ENCODE measurements around the gene NCAPD2. TPM values are rescaled to one million over a fixed set of nuclear protein-coding genes. Genes with fewer than 3 reads are reported as not detected.

The NCAPD2 gene
- total and polyA plus RNA-seq, 4 donors, result 5.8 to 30.7 (median 15.8) TPM

- ATAC-seq (ENCODE audit: insufficient read depth, low FRiP score), result no peak
Observed at GRCh38 chr12:6450091-6450868, 43.6 kb upstream of the NCAPD2 start.

GRCh38 chr12:6450869-6451347 is 43.0 kb upstream of the NCAPD2 start:
- WGBS, 2 donors, result 7 to 16% methylated on average over 11 of the region's 11 CpGs
- no peaks in the 10 kb centered on the region for H3K9me3 ChIP-seq (ENCODE audit: control insufficient read depth in 4 of 4, insufficient read depth in 3 of 4, low read length in 3 of 4)
- peak overlapping the region in 1 of 2 donors; percentile 79 for H3K9ac ChIP-seq (ENCODE audit: insufficient read depth in 1 of 2, low read length in 2 of 2)

More at GRCh38 chr12:6450091-6450868, 43.6 kb upstream of the NCAPD2 start:
- Histone ChIP-seq H3K4me3 (no peak overlapping the region), H3K9me3 (ENCODE audit: control insufficient read depth in 4 of 4, insufficient read depth in 3 of 4, low read length in 3 of 4) (no peaks in the 10 kb centered on the region), H3K27ac (ENCODE audit: low read depth in 1 of 2, low read length in 1 of 2) (peak overlapping the region in 1 of 2 donors; percentile 99), H3K36me3 (ENCODE audit: control insufficient read depth in 4 of 4, insufficient read depth in 4 of 4, low read length in 4 of 4) (peaks cover 0 to 14% (median 2%) of the 10 kb centered on the region in 4 donors), H3K27me3 (ENCODE audit: control insufficient read depth in 3 of 3, insufficient read depth in 3 of 3, low read length in 2 of 3) (no peaks in the 10 kb centered on the region), H3K9ac (ENCODE audit: insufficient read depth in 1 of 2, low read length in 2 of 2) (peak overlapping the region in 1 of 2 donors; percentile 79), H3K4me1 (ENCODE audit: control insufficient read depth in 5 of 5, insufficient read depth in 5 of 5, low read length in 5 of 5) (peaks cover 0 to 32% (median 8%) of the 10 kb centered on the region in 5 donors)
- DNase-seq, result no peak
- TF ChIP-seq CTCF (IDR thresholded peaks at IDR 0.05; ENCODE audit: control extremely low read depth, extremely low read depth), result no peak
- WGBS, 2 donors, result 78 to 84% methylated on average over 16 of the region's 16 CpGs

GRCh38 chr12:6451348-6452244 is 42.3 kb upstream of the NCAPD2 start, which contains the start of gene TAPBPL:
Gene TAPBPL (plus strand): TSS chr12:6452042. CDS start chr12:6452249, 207 bp downstream.
- 0 to 1% methylated on average over 26 to 27 of the region's 27 CpGs for WGBS, 2 donors
- no peaks in the 10 kb centered on the region for H3K9me3 ChIP-seq (ENCODE audit: control insufficient read depth in 4 of 4, insufficient read depth in 3 of 4, low read length in 3 of 4)
- peaks cover 0 to 12% (median 3%) of the 10 kb centered on the region in 4 donors for H3K36me3 ChIP-seq (ENCODE audit: control insufficient read depth in 4 of 4, insufficient read depth in 4 of 4, low read length in 4 of 4)
- TF ChIP-seq CTCF (IDR thresholded peaks at IDR 0.05; ENCODE audit: control extremely low read depth, extremely low read depth), result no peak
- H3K4me3 ChIP-seq, result peak within 1 kb of the TSS; percentile 70
- H3K27ac ChIP-seq (ENCODE audit: low read depth in 1 of 2, low read length in 1 of 2), result peak within 1 kb of the TSS; percentile 95 to 99
- DNase-seq (peak; percentile 87 to 95 (median 91)), ATAC-seq (ENCODE audit: insufficient read depth, low FRiP score) (peak; percentile 90)
- peak within 1 kb of the TSS; percentile 73 to 79 for H3K9ac ChIP-seq (ENCODE audit: insufficient read depth in 1 of 2, low read length in 2 of 2)
- H3K4me1 ChIP-seq (ENCODE audit: control insufficient read depth in 5 of 5, insufficient read depth in 5 of 5, low read length in 5 of 5), result peaks cover 0 to 32% (median 8%) of the 10 kb centered on the region in 5 donors
- no peaks in the 10 kb centered on the region for H3K27me3 ChIP-seq (ENCODE audit: control insufficient read depth in 3 of 3, insufficient read depth in 3 of 3, low read length in 2 of 3)

More at GRCh38 chr12:6450869-6451347, 43.0 kb upstream of the NCAPD2 start:
- no peak for ATAC-seq (ENCODE audit: insufficient read depth, low FRiP score)
- Histone ChIP-seq H3K4me1 (ENCODE audit: control insufficient read depth in 5 of 5, insufficient read depth in 5 of 5, low read length in 5 of 5) (peaks cover 0 to 32% (median 8%) of the 10 kb centered on the region in 5 donors), H3K27me3 (ENCODE audit: control insufficient read depth in 3 of 3, insufficient read depth in 3 of 3, low read length in 2 of 3) (no peaks in the 10 kb centered on the region), H3K4me3 (peak overlapping the region; percentile 70), H3K36me3 (ENCODE audit: control insufficient read depth in 4 of 4, insufficient read depth in 4 of 4, low read length in 4 of 4) (peaks cover 0 to 12% (median 2%) of the 10 kb centered on the region in 4 donors), H3K27ac (ENCODE audit: low read depth in 1 of 2, low read length in 1 of 2) (peak overlapping the region; percentile 95 to 99)
- DNase-seq, result no peak
- TF ChIP-seq CTCF (IDR thresholded peaks at IDR 0.05; ENCODE audit: control extremely low read depth, extremely low read depth), result no peak
